Peyer's patch (tissue), 4 donors: Measurements from ENCODE around the gene GLRA1. TPM values are rescaled to one million over a fixed set of nuclear protein-coding genes. Genes with fewer than 3 reads are reported as not detected.

Source experiments
- DNase-seq, 3 donors: peaks; one replicate each; pipeline ENCODE4 v3.0.0-alpha.2; 2017 to 2019
- H3K27ac ChIP-seq, 4 donors: fragments of 200-600 bp; sonication (generic); one replicate each; pipeline ENCODE4 v1.5.1; 2016 to 2019
- H3K27me3 ChIP-seq, 2 donors: fragments of 200-600 bp; sonication (generic); one replicate each; pipeline ENCODE4 v1.5.1; 2019
- H3K36me3 ChIP-seq, 3 donors: fragments of 200-600 bp; sonication (generic); one replicate each; pipeline ENCODE4 v1.5.1; 2016 to 2019
- H3K4me1 ChIP-seq, 4 donors: fragments of 200-600 bp; sonication (generic); one replicate each; pipeline ENCODE4 v1.5.1; 2016 to 2019
- H3K4me3 ChIP-seq, 4 donors: fragments of 200-600 bp; sonication (generic); 1 replicate in 3 of 4; 2 replicates in 1 of 4; pipeline ENCODE4 v1.5.1; 2016 to 2019; ENCODE audit warnings: mild to moderate bottlenecking in 1 of 4
- H3K9me3 ChIP-seq, 4 donors: fragments of 200-600 bp; sonication (generic); one replicate each; pipeline ENCODE4 v1.5.1; 2016 to 2019; ENCODE audit warnings: mild to moderate bottlenecking in 1 of 4
- POLR2A ChIP-seq, 2 donors: fragments of 450-650 bp; IDR thresholded peaks; one replicate each; pipeline ENCODE4 v1.5.1; 2017; ENCODE audit warnings: antibody characterized with exemption in 2 of 2, mild to moderate bottlenecking in 2 of 2, moderate library complexity in 2 of 2
- total RNA-seq, 4 donors: library from RNA; depleted of rRNA; stranded (reverse); fragments of >200 nt; gene quantifications; one replicate each; pipeline ENCODE4 v1.1.0, GENCODE V29; 2016
- TF ChIP-seq, protein P1 (sequence below), 6 experiments: fragments of 450-650 bp in 4 of 6; fragments of 200-600 bp in 2 of 6; sonication (generic) in 1 of 6; IDR thresholded peaks; one replicate each; pipeline ENCODE4 v1.5.1; 2017 to 2019; ENCODE audit warnings: antibody characterized with exemption in 6 of 6, mild to moderate bottlenecking in 3 of 6, moderate library complexity in 1 of 6

The GLRA1 gene
- total RNA-seq, 4 donors from 2014 or later = not detected

DNA sequence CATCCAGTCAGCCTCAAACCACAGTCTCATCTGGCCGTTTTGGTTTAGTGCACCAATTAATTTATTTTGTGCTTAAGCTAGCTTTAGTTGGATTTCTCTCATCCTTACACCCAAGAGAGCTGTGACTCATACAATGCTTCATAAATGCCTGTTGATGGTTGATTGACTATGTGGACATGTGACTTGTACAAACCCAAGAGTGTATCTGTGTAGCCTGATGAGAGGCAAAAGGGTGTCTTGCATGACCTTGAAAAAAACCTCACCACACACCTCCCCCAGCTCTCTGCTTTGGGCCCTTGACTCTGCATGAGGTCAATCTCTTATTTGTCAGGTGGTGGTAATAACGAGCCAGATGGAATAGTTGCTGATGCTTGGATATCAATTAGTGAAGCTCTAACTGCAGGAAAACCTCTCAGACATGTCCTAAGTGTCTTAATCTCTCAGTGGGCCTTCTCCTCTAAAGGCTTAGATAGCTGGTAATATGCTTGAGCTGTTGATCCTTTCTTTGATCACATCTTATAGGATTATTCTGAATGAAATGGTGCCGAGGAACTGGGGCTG is 10.6 kb upstream of the GLRA1 start:
- DNase-seq = no peak
- Histone ChIP-seq H3K27ac (no peak overlapping the region), H3K4me1 (no peaks in the 10 kb centered on the region), H3K9me3 (peaks cover 0 to 10% (median 0%) of the 10 kb centered on the region in 4 donors), H3K27me3 (no peaks in the 10 kb centered on the region), H3K36me3 (no peaks in the 10 kb centered on the region), H3K4me3 (no peak overlapping the region)
- TF ChIP-seq, protein P1, sequence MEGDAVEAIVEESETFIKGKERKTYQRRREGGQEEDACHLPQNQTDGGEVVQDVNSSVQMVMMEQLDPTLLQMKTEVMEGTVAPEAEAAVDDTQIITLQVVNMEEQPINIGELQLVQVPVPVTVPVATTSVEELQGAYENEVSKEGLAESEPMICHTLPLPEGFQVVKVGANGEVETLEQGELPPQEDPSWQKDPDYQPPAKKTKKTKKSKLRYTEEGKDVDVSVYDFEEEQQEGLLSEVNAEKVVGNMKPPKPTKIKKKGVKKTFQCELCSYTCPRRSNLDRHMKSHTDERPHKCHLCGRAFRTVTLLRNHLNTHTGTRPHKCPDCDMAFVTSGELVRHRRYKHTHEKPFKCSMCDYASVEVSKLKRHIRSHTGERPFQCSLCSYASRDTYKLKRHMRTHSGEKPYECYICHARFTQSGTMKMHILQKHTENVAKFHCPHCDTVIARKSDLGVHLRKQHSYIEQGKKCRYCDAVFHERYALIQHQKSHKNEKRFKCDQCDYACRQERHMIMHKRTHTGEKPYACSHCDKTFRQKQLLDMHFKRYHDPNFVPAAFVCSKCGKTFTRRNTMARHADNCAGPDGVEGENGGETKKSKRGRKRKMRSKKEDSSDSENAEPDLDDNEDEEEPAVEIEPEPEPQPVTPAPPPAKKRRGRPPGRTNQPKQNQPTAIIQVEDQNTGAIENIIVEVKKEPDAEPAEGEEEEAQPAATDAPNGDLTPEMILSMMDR (IDR thresholded peaks at IDR 0.05) = no peak
- no peak for TF ChIP-seq POLR2A (IDR thresholded peaks at IDR 0.05)

DNA sequence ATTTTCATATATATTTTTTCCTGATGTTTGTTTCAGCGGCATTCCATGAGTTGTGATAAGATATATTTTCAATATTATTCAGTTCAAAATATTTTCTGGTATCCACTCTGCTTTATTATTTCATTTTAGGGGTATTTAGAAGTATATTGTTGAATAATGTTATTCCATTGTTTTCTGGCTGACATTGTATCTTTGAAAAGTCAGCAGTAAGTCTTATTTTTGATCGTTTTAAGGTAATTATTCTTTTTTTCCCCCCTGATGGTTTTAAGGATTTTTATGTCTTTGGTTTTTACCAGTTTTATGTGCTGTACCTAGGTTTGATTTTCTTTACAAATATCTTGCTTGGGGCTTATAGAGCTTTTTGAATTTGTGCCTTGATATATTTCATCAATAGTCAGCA is 6.6 kb upstream of the GLRA1 start:
- DNase-seq = no peak
- Histone ChIP-seq H3K27ac (no peak overlapping the region), H3K9me3 (peaks cover 0 to 10% (median 0%) of the 10 kb centered on the region in 4 donors), H3K4me3 (no peak overlapping the region), H3K27me3 (no peaks in the 10 kb centered on the region), H3K36me3 (no peaks in the 10 kb centered on the region), H3K4me1 (no peaks in the 10 kb centered on the region)
- TF ChIP-seq, protein P1 (IDR thresholded peaks at IDR 0.05) = no peak
- TF ChIP-seq POLR2A (IDR thresholded peaks at IDR 0.05) = no peak

DNA sequence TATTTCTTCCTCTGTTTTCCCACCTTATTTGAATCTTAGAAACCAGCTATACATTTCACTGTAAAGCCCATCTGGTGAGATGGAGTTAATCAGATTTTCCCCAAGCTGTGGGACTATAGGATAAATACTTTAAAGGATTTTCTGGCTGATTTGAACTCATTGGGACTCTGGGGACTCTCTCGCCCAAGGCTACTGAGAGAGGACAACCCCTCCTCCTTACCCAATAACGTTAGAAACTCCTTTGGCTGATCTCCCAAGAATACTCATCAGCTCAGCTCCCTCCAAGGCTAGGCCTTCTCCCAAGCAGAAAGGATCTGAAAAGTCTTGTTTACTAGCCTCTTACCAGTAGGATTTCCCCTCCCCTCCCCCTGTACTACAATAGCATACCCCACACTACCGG is 1.5 kb upstream of the GLRA1 start:
- H3K27me3 ChIP-seq = no peaks in the 10 kb centered on the region
- H3K36me3 ChIP-seq = no peaks in the 10 kb centered on the region
- no peak for DNase-seq
- no peaks in the 10 kb centered on the region for H3K4me1 ChIP-seq
- H3K9me3 ChIP-seq = no peaks in the 10 kb centered on the region
- no peak overlapping the region for H3K4me3 ChIP-seq
- TF ChIP-seq, protein P1 (IDR thresholded peaks at IDR 0.05) = no peak
- TF ChIP-seq POLR2A (IDR thresholded peaks at IDR 0.05) = no peak
- no peak overlapping the region for H3K27ac ChIP-seq

DNA sequence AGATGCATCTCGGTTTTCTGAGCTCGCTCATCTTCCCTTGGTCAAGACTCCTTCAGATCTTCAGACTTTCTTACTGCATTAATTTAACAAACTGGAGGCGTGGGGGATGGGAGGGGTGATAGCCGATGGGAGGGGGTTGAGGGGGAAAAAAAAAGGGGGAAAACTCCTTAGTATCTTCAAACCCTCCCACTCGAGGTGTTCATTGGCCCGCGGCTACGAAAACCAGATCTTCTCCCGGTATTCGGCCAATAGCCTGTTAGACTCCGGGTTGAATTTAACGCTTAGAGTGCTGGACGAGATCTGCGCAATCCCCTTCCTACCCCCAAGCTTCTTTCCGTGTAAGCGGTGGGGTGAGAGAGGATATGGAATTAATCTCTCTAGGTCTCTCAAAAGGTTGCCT is 689 bp upstream of the GLRA1 start:
- H3K4me3 ChIP-seq = no peak overlapping the region
- H3K36me3 ChIP-seq = no peaks in the 10 kb centered on the region
- TF ChIP-seq, protein P1 (IDR thresholded peaks at IDR 0.05) = no peak
- TF ChIP-seq POLR2A (IDR thresholded peaks at IDR 0.05) = no peak
- H3K4me1 ChIP-seq = no peaks in the 10 kb centered on the region
- no peak for DNase-seq
- no peaks in the 10 kb centered on the region for H3K27me3 ChIP-seq
- no peaks in the 10 kb centered on the region for H3K9me3 ChIP-seq
- H3K27ac ChIP-seq = no peak overlapping the region

DNA sequence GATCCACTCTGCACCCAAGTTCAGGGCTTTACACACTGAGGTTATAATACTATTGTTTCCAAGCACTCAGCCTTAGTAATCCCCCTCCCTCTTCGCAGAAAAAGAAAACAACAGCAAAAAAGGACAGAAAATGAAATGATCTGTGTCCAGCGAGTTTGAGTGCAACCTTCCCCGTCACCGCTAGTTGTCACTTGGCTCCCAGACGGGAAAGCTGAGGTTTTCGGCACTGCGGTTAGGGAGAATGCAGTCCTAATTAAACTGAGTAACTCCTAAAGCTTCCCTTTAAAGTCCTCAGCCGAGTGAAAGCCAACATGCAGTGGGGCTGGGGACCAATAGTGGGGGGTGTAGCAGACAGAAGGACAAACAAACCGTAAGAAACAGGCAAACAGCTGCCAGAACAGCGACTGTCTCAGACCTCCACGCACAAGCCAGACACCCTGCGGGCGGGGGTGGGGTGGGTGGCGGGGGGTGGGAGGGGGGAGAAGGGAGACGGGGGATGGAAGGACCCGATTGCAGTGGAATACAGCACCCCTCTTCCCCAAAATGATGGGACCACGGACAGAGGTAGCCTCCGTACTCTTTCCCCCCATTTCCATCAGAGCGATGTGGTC is 680 bp downstream of the GLRA1 start:
- TF ChIP-seq, protein P1 (IDR thresholded peaks at IDR 0.05) = no peak
- TF ChIP-seq POLR2A (IDR thresholded peaks at IDR 0.05) = no peak
- Histone ChIP-seq H3K27ac (no peak overlapping the region), H3K4me1 (no peaks in the 10 kb centered on the region), H3K9me3 (no peaks in the 10 kb centered on the region), H3K4me3 (no peak overlapping the region), H3K27me3 (no peaks in the 10 kb centered on the region), H3K36me3 (no peaks in the 10 kb centered on the region)
- no peak for DNase-seq
